Fibroblast of lung (primary cell): ENCODE measurements around the gene SLC30A2. TPM values are rescaled to one million over a fixed set of nuclear protein-coding genes. Genes with fewer than 3 reads are reported as not detected.

Experiments used
- DNase-seq, 2 donors: peaks; one replicate each; pipeline versions ENCODE4 v3.0.0 to v3.0.0-alpha.2; 2010; ENCODE audit warnings: low read depth in 2 of 2
- H2AFZ ChIP-seq: 2 replicates; pipeline ENCODE4 v1.5.1; 2012; ENCODE audit warnings: low read length, control low read depth, inconsistent platforms
- H3K27ac ChIP-seq: 2 replicates; pipeline ENCODE4 v1.5.1; 2011; ENCODE audit warnings: low read length, control low read depth; ENCODE audit not compliant: insufficient read depth
- H3K27me3 ChIP-seq: 2 replicates; pipeline ENCODE4 v1.5.1; 2011; ENCODE audit warnings: mild to moderate bottlenecking, low read length; ENCODE audit not compliant: control insufficient read depth, insufficient read depth
- H3K36me3 ChIP-seq: 2 replicates; pipeline ENCODE4 v1.5.1; 2011; ENCODE audit warnings: low read length; ENCODE audit not compliant: control insufficient read depth, insufficient read depth
- H3K4me1 ChIP-seq: 2 replicates; pipeline ENCODE4 v1.5.1; 2011; ENCODE audit warnings: low read length; ENCODE audit not compliant: control insufficient read depth, insufficient read depth; ENCODE audit errors: extremely low read depth
- H3K4me2 ChIP-seq: 2 replicates; pipeline ENCODE4 v1.5.1; 2011; ENCODE audit warnings: low read length, control low read depth; ENCODE audit not compliant: insufficient read depth; ENCODE audit errors: extremely low read depth
- H3K4me3 ChIP-seq, 4 experiments: fragments of 200-600 bp in 1 of 4; sonication (generic) in 1 of 4; replicated peaks in 1 of 4; 2 replicates each; pipeline ENCODE4 v1.5.1; 2011 to 2016; ENCODE audit warnings: low read length in 4 of 4, low read depth in 3 of 4, mild to moderate bottlenecking in 3 of 4, control low read depth in 2 of 4, inconsistent platforms in 1 of 4, mixed read lengths in 1 of 4; ENCODE audit not compliant: insufficient read depth in 1 of 4; ENCODE audit errors: control extremely low read depth in 1 of 4
- H3K79me2 ChIP-seq: 2 replicates; pipeline ENCODE4 v1.5.1; 2012; ENCODE audit warnings: mild to moderate bottlenecking, low read length, inconsistent platforms; ENCODE audit not compliant: control insufficient read depth, insufficient read depth
- H3K9ac ChIP-seq: 2 replicates; pipeline ENCODE4 v1.5.1; 2011; ENCODE audit warnings: mild to moderate bottlenecking, low read length, control low read depth; ENCODE audit not compliant: insufficient read depth
- H3K9me3 ChIP-seq: 2 replicates; pipeline ENCODE4 v1.5.1; 2012; ENCODE audit warnings: low read depth, low read length; ENCODE audit not compliant: control insufficient read depth, insufficient read depth
- H4K20me1 ChIP-seq: 2 replicates; pipeline ENCODE4 v1.5.1; 2011; ENCODE audit warnings: low read length; ENCODE audit not compliant: control insufficient read depth, insufficient read depth; ENCODE audit errors: extremely low read depth
- EZH2 ChIP-seq: IDR thresholded peaks from 2 replicates; pipeline ENCODE4 v1.5.1; 2012; ENCODE audit warnings: low read length, control low read depth, mild to moderate bottlenecking; ENCODE audit errors: missing control alignments
- polyA plus RNA-seq, 2 donors: library from polyadenylated mRNA; depleted of rRNA in 1 of 2; stranded (reverse) in 1 of 2; unstranded in 1 of 2; fragments of >200 nt; gene quantifications; 2 replicates each; pipeline ENCODE4 v1.2.1, GENCODE V29; 2011 to 2012; ENCODE audit warnings: missing spikeins in 1 of 2
- total RNA-seq: library from RNA; depleted of rRNA; stranded (reverse); fragments of >200 nt; gene quantifications from 2 replicates; pipeline ENCODE4 v1.2.1, GENCODE V29; 2014
- TF ChIP-seq, protein P1 (sequence below), 2 donors: IDR thresholded peaks in 1 of 2; conservative IDR thresholded peaks in 1 of 2; 1 replicate in 1 of 2; 2 replicates in 1 of 2; pipeline ENCODE4 v1.5.1; 2011 to 2012; ENCODE audit warnings: low read length in 2 of 2, control low read depth in 1 of 2, inconsistent platforms in 1 of 2, low read depth in 1 of 2, mild to moderate bottlenecking in 1 of 2

The SLC30A2 gene
- total and polyA plus RNA-seq, 2 donors (not counting 1 experiment from before 2014, with no cell fraction given), result not detected

DNA sequence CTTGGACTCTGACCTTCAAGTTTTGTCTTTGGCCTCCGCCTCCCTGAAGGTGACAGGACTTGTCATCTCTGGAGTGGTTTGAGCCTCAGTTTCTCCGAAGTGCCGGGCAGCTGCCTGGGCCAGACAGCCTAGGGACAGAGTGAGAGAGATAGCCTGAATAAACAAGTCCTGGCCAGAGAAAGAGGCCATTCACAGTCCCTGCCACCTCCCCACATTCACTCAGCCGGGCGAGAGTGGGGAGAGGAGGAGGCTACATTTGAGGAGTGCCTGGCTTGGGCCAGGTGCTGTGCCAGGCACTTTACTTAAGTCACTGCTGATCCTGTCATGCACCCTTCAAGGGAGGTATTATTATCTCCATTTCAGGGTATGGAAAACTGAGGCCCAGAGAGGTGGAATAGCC lies 20.9 kb downstream of the SLC30A2 start:
- no peak for TF ChIP-seq EZH2
- TF ChIP-seq, protein P1, sequence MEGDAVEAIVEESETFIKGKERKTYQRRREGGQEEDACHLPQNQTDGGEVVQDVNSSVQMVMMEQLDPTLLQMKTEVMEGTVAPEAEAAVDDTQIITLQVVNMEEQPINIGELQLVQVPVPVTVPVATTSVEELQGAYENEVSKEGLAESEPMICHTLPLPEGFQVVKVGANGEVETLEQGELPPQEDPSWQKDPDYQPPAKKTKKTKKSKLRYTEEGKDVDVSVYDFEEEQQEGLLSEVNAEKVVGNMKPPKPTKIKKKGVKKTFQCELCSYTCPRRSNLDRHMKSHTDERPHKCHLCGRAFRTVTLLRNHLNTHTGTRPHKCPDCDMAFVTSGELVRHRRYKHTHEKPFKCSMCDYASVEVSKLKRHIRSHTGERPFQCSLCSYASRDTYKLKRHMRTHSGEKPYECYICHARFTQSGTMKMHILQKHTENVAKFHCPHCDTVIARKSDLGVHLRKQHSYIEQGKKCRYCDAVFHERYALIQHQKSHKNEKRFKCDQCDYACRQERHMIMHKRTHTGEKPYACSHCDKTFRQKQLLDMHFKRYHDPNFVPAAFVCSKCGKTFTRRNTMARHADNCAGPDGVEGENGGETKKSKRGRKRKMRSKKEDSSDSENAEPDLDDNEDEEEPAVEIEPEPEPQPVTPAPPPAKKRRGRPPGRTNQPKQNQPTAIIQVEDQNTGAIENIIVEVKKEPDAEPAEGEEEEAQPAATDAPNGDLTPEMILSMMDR (conservative IDR thresholded peaks at IDR 0.05 in 1 of 2, IDR thresholded peaks at IDR 0.05 in 1 of 2; ENCODE audit: low read depth in 1 of 2, low read length in 2 of 2), result no peak
- Histone ChIP-seq H3K4me3 (no peak overlapping the region), H3K27ac (no peak overlapping the region), H3K79me2 (no peaks in the 10 kb centered on the region), H4K20me1 (no peaks in the 10 kb centered on the region), H2AFZ (no peak overlapping the region), H3K4me2 (no peak overlapping the region), H3K9me3 (no peaks in the 10 kb centered on the region), H3K27me3 (no peaks in the 10 kb centered on the region), H3K4me1 (peaks cover 5% of the 10 kb centered on the region), H3K9ac (no peak overlapping the region), H3K36me3 (no peaks in the 10 kb centered on the region)
- DNase-seq, result no peak

DNA sequence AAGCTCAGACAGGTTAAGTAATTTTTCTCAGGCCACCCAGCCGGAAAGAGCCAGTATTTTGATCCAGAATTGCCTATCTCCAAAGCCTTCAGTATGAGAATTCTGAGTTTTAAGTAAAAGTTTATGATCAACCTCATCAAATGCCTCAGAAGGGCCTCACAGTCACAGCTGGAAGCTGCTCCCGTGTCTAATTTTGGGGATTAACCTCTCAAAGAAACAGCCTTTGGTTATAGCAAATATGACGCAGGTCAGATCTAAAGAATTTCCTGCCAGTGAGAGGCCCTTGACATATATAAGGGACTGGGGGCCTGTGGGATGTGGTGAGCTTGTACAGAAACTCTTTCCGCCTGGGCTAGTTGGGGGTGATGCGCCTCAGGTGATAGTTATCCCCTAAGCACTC lies 22.1 kb downstream of the SLC30A2 start:
- DNase-seq, result no peak
- H2AFZ ChIP-seq, result no peak overlapping the region
- H3K27me3 ChIP-seq, result no peaks in the 10 kb centered on the region
- no peaks in the 10 kb centered on the region for H4K20me1 ChIP-seq
- H3K4me1 ChIP-seq, result peaks cover 10% of the 10 kb centered on the region
- H3K27ac ChIP-seq, result no peak overlapping the region
- H3K79me2 ChIP-seq, result no peaks in the 10 kb centered on the region
- no peaks in the 10 kb centered on the region for H3K36me3 ChIP-seq
- H3K4me3 ChIP-seq, result no peak overlapping the region
- no peak overlapping the region for H3K9ac ChIP-seq
- H3K4me2 ChIP-seq, result no peak overlapping the region
- TF ChIP-seq EZH2, result no peak
- TF ChIP-seq, protein P1 (conservative IDR thresholded peaks at IDR 0.05 in 1 of 2, IDR thresholded peaks at IDR 0.05 in 1 of 2; ENCODE audit: low read depth in 1 of 2, low read length in 2 of 2), result no peak
- no peaks in the 10 kb centered on the region for H3K9me3 ChIP-seq

DNA sequence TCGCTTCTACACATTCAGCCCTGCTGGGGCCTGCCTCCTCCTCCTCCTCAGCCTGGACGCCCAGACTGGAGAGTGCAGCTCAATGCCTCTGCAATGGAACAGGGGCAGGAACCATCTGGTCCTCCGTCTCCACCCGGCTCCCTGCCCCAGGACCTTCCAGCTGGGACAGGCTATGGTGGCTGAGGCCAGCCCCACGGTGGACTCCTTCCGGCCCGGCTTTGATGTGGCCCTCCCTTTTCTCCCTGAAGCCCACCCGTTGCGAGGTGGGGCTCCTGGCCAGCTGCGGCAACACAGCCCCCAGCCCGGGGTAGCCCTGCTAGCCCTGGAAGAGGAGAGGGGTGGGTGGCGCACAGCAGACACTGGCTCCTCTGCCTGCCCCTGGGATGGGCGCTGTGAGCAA lies 22.9 kb downstream of the SLC30A2 start:
- Histone ChIP-seq H3K4me2 (no peak overlapping the region), H3K9me3 (no peaks in the 10 kb centered on the region), H3K4me3 (no peak overlapping the region), H3K79me2 (no peaks in the 10 kb centered on the region), H3K9ac (no peak overlapping the region), H3K27me3 (no peaks in the 10 kb centered on the region), H2AFZ (no peak overlapping the region), H4K20me1 (no peaks in the 10 kb centered on the region), H3K27ac (no peak overlapping the region), H3K4me1 (peaks cover 10% of the 10 kb centered on the region), H3K36me3 (no peaks in the 10 kb centered on the region)
- TF ChIP-seq, protein P1 (conservative IDR thresholded peaks at IDR 0.05 in 1 of 2, IDR thresholded peaks at IDR 0.05 in 1 of 2; ENCODE audit: low read depth in 1 of 2, low read length in 2 of 2), result no peak
- no peak for TF ChIP-seq EZH2
- no peak for DNase-seq
